ENCODE results near the gene ASTN2. TPM values are rescaled to one million over a fixed set of nuclear protein-coding genes. Genes with fewer than 3 reads are reported as not detected.

The ASTN2 gene
- total RNA-seq, 4 donors from 2014 or later, result 3.3 to 10.2 (median 6.3) TPM

DNA sequence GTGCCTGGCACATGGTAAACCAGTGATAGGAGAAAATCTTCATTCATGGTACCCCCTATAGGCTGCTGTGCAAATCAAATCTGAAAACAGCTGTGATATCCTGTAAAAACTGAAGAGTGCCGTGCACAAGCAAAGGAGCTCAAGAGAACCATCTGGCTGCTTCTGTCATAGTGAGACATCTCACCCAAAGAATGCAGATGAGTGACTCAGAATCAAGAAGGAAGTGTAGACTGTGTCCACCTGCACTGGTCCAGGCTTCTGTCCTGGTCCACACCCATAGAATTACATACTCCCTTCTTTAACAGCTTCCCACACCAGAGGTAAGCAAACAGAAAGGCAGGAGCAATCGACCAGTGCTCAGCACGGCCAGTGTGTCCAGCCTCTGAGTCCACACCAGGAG is 195.9 kb downstream of the ASTN2 start:
- DNase-seq, result no peak
- H3K27ac ChIP-seq, result no peak overlapping the region
- H3K36me3 ChIP-seq, result no peaks in the 10 kb centered on the region
- TF ChIP-seq POLR2A (IDR thresholded peaks at IDR 0.05), result no peak
- TF ChIP-seq, protein P1, sequence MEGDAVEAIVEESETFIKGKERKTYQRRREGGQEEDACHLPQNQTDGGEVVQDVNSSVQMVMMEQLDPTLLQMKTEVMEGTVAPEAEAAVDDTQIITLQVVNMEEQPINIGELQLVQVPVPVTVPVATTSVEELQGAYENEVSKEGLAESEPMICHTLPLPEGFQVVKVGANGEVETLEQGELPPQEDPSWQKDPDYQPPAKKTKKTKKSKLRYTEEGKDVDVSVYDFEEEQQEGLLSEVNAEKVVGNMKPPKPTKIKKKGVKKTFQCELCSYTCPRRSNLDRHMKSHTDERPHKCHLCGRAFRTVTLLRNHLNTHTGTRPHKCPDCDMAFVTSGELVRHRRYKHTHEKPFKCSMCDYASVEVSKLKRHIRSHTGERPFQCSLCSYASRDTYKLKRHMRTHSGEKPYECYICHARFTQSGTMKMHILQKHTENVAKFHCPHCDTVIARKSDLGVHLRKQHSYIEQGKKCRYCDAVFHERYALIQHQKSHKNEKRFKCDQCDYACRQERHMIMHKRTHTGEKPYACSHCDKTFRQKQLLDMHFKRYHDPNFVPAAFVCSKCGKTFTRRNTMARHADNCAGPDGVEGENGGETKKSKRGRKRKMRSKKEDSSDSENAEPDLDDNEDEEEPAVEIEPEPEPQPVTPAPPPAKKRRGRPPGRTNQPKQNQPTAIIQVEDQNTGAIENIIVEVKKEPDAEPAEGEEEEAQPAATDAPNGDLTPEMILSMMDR (IDR thresholded peaks at IDR 0.05), result no peak
- H3K4me3 ChIP-seq, result no peak overlapping the region
- no peaks in the 10 kb centered on the region for H3K9me3 ChIP-seq
- no peaks in the 10 kb centered on the region for H3K4me1 ChIP-seq
- H3K27me3 ChIP-seq, result no peaks in the 10 kb centered on the region

DNA sequence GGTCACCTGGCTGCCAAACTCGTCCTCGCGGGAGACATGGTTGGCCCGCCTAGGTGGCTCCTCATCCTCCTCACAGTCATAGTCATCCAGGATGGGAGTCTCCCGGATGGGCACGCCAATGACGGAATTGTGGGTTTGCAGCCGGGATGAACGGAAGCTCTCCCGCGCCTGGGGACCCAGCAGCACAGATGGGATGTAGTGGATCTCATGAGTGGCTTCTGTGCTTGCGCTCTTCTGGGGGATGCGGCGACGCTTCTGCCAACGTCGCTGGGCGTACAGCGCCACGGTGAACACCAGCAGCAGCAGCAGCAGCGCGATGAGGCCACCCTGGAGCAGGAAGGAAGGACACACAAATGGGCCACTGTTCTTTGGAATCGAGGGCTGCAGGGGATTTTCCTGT is 200.4 kb downstream of the ASTN2 start:
- H3K27ac ChIP-seq, result no peak overlapping the region
- no peak for DNase-seq
- H3K36me3 ChIP-seq, result no peaks in the 10 kb centered on the region

DNA sequence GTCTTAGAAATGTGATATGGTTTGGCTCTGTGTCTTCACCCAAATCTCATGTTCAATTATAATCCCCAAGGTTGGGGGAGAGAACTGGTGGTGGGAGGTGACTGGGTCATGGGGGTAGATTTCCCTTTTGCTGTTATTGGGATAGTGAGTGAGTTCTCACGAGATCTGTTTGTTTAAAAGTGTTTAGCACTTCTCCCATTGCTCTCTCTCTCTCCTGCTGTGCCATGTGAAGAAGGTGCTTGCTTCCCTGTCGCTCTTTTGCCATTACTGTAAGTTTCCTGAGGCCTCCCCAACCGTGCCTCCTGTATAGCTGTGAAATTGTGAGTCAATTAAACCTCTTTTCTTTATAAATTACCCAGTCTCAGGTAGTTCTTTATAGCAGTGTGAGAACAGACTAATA is 203.6 kb downstream of the ASTN2 start:
- peaks cover 0 to 3% (median 0%) of the 10 kb centered on the region in 4 donors for H3K9me3 ChIP-seq
- H3K4me1 ChIP-seq, result no peaks in the 10 kb centered on the region
- H3K27ac ChIP-seq, result no peak overlapping the region
- no peak for DNase-seq
- no peaks in the 10 kb centered on the region for H3K36me3 ChIP-seq
- no peak overlapping the region for H3K4me3 ChIP-seq
- TF ChIP-seq, protein P1 (IDR thresholded peaks at IDR 0.05), result no peak
- no peak for TF ChIP-seq POLR2A (IDR thresholded peaks at IDR 0.05)
- H3K27me3 ChIP-seq, result peaks cover 0 to 3% of the 10 kb centered on the region in 2 donors

More for the DNA sequence above, 200.4 kb downstream of the ASTN2 start:
- Histone ChIP-seq H3K4me3 (no peak overlapping the region), H3K27me3 (no peaks in the 10 kb centered on the region), H3K4me1 (no peaks in the 10 kb centered on the region), H3K9me3 (no peaks in the 10 kb centered on the region)
- TF ChIP-seq POLR2A (IDR thresholded peaks at IDR 0.05), result no peak
- TF ChIP-seq, protein P1 (IDR thresholded peaks at IDR 0.05), result no peak

DNA sequence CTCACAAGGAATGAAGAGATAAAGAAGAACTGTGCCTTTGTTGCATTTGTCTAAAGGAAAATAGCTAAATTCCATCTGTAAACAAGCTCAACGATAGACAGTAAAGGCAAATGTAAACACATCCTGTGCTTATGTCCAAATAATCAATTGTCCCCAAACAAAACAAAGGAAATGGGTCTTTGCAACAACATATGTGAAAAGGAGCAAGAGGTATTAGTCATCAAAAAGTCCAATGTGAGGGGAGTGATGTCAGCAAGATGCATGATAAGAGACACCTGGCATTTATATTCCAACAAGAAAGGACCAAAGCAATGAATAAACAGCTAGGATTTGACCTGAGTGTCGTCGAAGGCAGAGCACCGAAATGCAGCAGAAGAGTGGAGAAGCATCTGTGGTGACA is 209.1 kb downstream of the ASTN2 start:
- Histone ChIP-seq H3K9me3 (peaks cover 0 to 3% (median 0%) of the 10 kb centered on the region in 4 donors), H3K27ac (no peak overlapping the region), H3K27me3 (peaks cover 0 to 3% of the 10 kb centered on the region in 2 donors), H3K4me1 (no peaks in the 10 kb centered on the region), H3K4me3 (no peak overlapping the region), H3K36me3 (no peaks in the 10 kb centered on the region)
- no peak for DNase-seq
- no peak for TF ChIP-seq POLR2A (IDR thresholded peaks at IDR 0.05)
- TF ChIP-seq, protein P1 (IDR thresholded peaks at IDR 0.05), result no peak

DNA sequence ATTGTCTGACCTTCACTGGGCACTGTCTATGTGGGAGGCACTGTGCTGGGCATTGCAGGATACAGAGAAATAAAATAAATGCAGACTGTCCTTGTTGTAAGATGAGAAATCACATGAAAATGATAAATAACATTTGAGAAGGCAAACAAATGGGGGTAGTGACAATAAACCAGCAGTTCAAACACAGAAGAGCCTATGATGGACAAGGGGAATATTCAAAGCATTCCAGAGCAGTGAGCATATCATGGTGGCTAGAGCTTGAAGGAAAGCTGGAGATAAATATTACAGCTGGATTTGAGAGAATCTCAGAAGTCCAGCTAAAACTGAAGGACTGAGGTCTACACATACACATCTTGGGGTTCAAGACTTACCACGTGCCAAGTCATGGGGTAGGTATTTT is 209.9 kb downstream of the ASTN2 start:
- no peak overlapping the region for H3K4me3 ChIP-seq
- no peaks in the 10 kb centered on the region for H3K36me3 ChIP-seq
- peaks cover 0 to 3% (median 0%) of the 10 kb centered on the region in 4 donors for H3K9me3 ChIP-seq
- no peak for TF ChIP-seq POLR2A (IDR thresholded peaks at IDR 0.05)
- TF ChIP-seq, protein P1 (IDR thresholded peaks at IDR 0.05), result no peak
- H3K27ac ChIP-seq, result no peak overlapping the region
- H3K4me1 ChIP-seq, result no peaks in the 10 kb centered on the region
- DNase-seq, result no peak
- peaks cover 0 to 3% of the 10 kb centered on the region in 2 donors for H3K27me3 ChIP-seq

Data from Peyer's patch (tissue), 4 donors.